ENCODE data around the gene SLCO4C1. TPM values are rescaled to one million over a fixed set of nuclear protein-coding genes. Genes with fewer than 3 reads are reported as not detected.

The SLCO4C1 gene
- total RNA-seq, 4 donors from 2014 or later: 1.1 to 13.5 (median 5.9) TPM; not detected in 1

DNA sequence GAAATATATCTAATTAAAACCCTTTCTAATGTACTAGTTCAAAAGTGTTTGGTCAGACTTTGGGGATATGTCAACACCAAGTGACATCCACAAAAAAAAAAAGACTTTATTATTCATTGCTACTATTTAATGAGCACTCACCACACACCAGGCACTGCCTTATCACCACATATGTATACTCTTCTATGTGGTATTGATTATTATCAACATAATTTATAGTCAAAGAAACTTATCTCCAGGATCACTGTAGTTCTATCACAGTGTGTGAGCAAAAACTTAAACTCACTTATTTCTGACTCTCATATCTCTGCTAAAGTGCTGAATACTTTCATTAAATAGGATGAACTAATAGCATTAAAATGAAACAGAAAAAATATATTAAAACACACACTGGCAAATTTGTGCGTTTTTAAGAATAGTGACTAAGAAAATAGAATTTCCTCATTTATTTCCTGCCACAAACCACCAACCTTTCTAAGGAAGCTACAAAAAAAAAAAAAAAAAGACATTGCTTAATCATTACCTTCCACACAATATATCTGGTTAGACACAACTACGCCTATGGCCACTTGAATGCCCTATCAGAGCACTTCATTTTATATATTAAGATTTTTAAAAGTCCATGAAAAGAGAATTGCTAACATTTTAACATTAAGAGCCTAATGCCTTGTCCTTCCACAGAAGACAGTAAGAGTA lies 12.8 kb downstream of the SLCO4C1 start:
- H3K9me3 ChIP-seq: no peaks in the 10 kb centered on the region
- H3K4me3 ChIP-seq: no peak overlapping the region
- intact Hi-C loops (cut with DNase I; ENCODE audit: low total_unique reads) (no loop called here), in situ Hi-C loops (cut with MboI; ENCODE audit: low pct_ligation_motif_present in 1 of 4, low pct_unique_long_range_greater_than_20kb in 1 of 4, low sequenced_read_pairs in 3 of 4) (no loop called here)
- no peaks in the 10 kb centered on the region for H3K27me3 ChIP-seq
- no peak overlapping the region for H3K27ac ChIP-seq
- TF ChIP-seq CTCF (IDR thresholded peaks at IDR 0.05) (no peak), EP300 (IDR thresholded peaks at IDR 0.05; ENCODE audit: low read depth) (no peak), POLR2AphosphoS5 (IDR thresholded peaks at IDR 0.05) (no peak), POLR2A (IDR thresholded peaks at IDR 0.05) (no peak)
- no peaks in the 10 kb centered on the region for H3K36me3 ChIP-seq
- H3K4me1 ChIP-seq: no peaks in the 10 kb centered on the region
- WGBS, 2 donors (ENCODE audit: low coverage in 1 of 2): 64 to 78% methylated on average over 2 of the region's 2 CpGs
- no peak for DNase-seq

GRCh38 chr5:102279711-102280110 lies 16.4 kb downstream of the SLCO4C1 start:
- in situ Hi-C loops (cut with MboI; ENCODE audit: low pct_ligation_motif_present in 1 of 4, low pct_unique_long_range_greater_than_20kb in 1 of 4, low sequenced_read_pairs in 3 of 4): no loop called here
- no peak for DNase-seq

GRCh38 chr5:102278231-102278630 lies 17.9 kb downstream of the SLCO4C1 start:
- WGBS, 2 donors (ENCODE audit: low coverage in 1 of 2): 74 to 93% methylated on average over 2 of the region's 2 CpGs
- Histone ChIP-seq H3K9me3 (no peaks in the 10 kb centered on the region), H3K4me1 (no peaks in the 10 kb centered on the region), H3K4me3 (no peak overlapping the region), H3K36me3 (no peaks in the 10 kb centered on the region), H3K27me3 (no peaks in the 10 kb centered on the region), H3K27ac (no peak overlapping the region)
- no peak for TF ChIP-seq POLR2A (IDR thresholded peaks at IDR 0.05)
- TF ChIP-seq EP300 (IDR thresholded peaks at IDR 0.05; ENCODE audit: low read depth): no peak
- TF ChIP-seq POLR2AphosphoS5 (IDR thresholded peaks at IDR 0.05): no peak
- no peak for TF ChIP-seq CTCF (IDR thresholded peaks at IDR 0.05)
- no peak for DNase-seq
- in situ Hi-C loops (cut with MboI; ENCODE audit: low pct_ligation_motif_present in 1 of 4, low pct_unique_long_range_greater_than_20kb in 1 of 4, low sequenced_read_pairs in 3 of 4): no loop called here
- intact Hi-C loops (cut with DNase I; ENCODE audit: low total_unique reads): no loop called here

More at GRCh38 chr5:102279711-102280110, 16.4 kb downstream of the SLCO4C1 start:
- Histone ChIP-seq H3K27me3 (no peaks in the 10 kb centered on the region), H3K36me3 (no peaks in the 10 kb centered on the region), H3K4me1 (no peaks in the 10 kb centered on the region), H3K4me3 (no peak overlapping the region), H3K27ac (no peak overlapping the region), H3K9me3 (no peaks in the 10 kb centered on the region)
- no peak for TF ChIP-seq POLR2A (IDR thresholded peaks at IDR 0.05)
- TF ChIP-seq POLR2AphosphoS5 (IDR thresholded peaks at IDR 0.05): no peak
- TF ChIP-seq CTCF (IDR thresholded peaks at IDR 0.05): no peak
- no peak for TF ChIP-seq EP300 (IDR thresholded peaks at IDR 0.05; ENCODE audit: low read depth)
- intact Hi-C loops (cut with DNase I; ENCODE audit: low total_unique reads): no loop called here
- 62 to 75% methylated on average over 1 of the region's 1 CpG for WGBS, 2 donors (ENCODE audit: low coverage in 1 of 2)

DNA sequence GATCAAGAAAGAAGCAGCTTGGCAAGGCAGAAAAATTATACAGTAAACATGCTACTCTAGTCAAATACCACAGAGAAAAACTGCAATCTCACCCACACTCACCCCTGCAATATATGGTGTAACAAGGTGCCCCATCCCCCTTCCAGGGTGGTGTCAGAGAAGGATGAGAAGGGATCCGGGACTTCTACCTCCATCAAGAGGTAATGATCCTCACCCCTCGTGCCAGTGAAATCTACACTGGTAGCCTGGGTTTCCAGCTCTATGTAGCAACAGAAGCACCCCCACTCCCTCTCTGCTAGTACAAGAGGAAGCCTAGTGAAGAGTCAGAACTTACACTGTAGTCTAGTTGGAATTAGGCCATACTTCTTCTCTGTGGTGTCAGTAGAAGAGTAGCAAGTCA lies 18.9 kb downstream of the SLCO4C1 start:
- Histone ChIP-seq H3K4me1 (no peaks in the 10 kb centered on the region), H3K9me3 (no peaks in the 10 kb centered on the region), H3K27ac (no peak overlapping the region), H3K4me3 (no peak overlapping the region), H3K36me3 (no peaks in the 10 kb centered on the region), H3K27me3 (no peaks in the 10 kb centered on the region)
- TF ChIP-seq POLR2AphosphoS5 (IDR thresholded peaks at IDR 0.05): no peak
- no peak for TF ChIP-seq CTCF (IDR thresholded peaks at IDR 0.05)
- TF ChIP-seq POLR2A (IDR thresholded peaks at IDR 0.05): no peak
- TF ChIP-seq EP300 (IDR thresholded peaks at IDR 0.05; ENCODE audit: low read depth): no peak
- DNase-seq: no peak
- intact Hi-C loops (cut with DNase I; ENCODE audit: low total_unique reads): no loop called here
- in situ Hi-C loops (cut with MboI; ENCODE audit: low pct_ligation_motif_present in 1 of 4, low pct_unique_long_range_greater_than_20kb in 1 of 4, low sequenced_read_pairs in 3 of 4): no loop called here
- 100% methylated on average over 2 of the region's 2 CpGs; no CpG with 5 or more reads in 1 of the 2 donors for WGBS, 2 donors (ENCODE audit: low coverage in 1 of 2)

Data from transverse colon (tissue), 4 donors.